ENCODE data around the gene TUBA3D.
"Not testable (repeated sequence)": the region's sequence is repeated elsewhere in the genome, so short reads cannot be mapped to it uniquely, and the experiment has no call there.

Gene TUBA3D

DNA sequence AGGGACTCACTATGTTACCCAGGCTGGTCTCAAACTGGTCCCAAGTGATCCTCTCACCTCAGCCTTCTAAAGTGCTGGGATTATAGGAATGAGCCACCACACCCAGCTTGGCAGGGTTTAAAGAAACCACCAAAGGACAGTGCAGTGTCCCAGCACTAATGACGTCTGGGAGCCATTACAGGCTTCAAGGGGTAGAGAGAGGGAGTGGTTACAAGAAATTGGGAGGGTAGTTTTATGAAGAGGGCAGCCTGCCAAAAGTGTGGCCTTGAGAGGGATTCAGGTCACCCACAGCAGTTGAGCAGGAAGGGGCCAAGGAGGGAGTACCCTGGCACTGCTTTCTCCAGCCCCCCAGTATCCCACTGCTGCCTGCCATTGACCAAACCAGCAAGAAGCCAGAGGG is 1.3 kb downstream of the TUBA3D start:
- H3K4me3 ChIP-seq (ENCODE audit: low read depth, low read length), result not testable (repeated sequence)

DNA sequence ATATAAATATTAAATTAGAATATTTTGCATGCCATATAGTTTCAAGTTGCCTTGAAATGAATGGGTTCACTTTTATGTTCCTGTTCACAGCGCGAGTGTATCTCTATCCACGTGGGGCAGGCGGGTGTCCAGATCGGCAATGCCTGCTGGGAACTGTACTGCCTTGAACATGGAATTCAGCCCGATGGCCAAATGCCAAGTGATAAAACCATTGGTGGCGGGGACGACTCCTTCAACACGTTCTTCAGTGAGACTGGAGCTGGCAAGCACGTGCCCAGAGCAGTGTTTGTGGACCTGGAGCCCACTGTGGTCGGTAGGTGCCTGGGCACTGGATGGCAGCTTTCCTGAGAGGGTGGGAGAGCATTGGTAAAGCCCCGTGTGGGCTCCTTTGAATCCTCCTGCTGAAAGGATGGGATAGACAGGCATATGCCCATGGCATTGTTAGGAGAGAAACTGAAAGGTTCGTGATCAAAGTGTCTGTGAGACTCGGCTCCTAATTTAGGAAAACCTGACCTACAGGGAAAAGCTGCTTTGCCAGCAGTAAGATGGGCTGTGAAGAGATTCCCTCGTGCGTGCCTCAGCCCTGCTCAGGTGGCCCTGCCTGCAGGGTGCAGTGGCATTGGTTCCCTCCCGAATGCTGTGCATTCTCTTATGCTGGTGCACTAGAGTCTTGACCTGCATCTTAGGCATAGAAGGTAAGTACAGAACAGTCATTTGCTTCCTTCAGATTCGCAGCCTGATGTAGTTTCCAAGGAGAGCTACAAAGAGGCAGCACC is 2.3 kb downstream of the TUBA3D start:
- not testable (repeated sequence) for H3K4me3 ChIP-seq (ENCODE audit: low read depth, low read length)

DNA sequence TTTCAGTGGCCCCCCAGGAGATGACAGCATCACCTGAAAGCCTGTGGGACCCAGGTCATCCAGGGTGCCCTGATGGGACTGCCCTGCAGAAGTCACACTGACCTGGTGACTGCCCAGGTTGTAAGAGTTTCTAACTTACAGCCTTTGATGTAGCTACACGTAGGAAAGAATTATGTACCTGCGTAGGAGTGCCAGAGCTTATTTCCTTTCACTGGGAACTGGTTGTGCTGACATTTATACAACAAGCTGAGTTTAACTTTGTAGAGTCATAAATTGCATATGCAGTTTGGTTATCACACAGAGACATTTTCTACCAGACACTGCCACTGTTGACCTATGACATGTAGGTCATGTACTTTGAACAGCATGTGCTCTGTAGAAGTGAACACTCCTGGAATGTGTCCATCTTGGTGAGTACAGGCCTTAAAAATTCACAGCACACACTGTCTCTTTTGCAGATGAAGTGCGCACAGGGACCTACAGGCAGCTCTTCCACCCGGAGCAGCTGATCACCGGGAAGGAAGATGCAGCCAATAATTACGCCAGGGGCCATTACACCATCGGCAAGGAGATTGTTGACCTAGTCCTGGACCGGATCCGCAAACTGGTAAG is 3.0 kb downstream of the TUBA3D start:
- H3K4me3 ChIP-seq (ENCODE audit: low read depth, low read length), result not testable (repeated sequence)

DNA sequence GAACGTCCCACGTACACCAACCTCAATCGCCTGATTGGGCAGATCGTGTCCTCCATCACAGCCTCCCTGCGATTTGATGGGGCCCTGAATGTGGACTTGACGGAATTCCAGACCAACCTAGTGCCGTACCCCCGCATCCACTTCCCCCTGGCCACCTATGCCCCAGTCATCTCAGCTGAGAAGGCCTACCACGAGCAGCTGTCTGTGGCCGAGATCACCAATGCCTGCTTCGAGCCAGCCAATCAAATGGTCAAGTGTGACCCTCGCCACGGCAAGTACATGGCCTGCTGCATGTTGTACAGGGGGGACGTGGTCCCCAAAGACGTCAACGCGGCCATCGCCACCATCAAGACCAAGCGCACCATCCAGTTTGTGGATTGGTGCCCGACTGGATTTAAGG is 4.4 kb downstream of the TUBA3D start:
- H3K4me3 ChIP-seq (ENCODE audit: low read depth, low read length), result not testable (repeated sequence)

DNA sequence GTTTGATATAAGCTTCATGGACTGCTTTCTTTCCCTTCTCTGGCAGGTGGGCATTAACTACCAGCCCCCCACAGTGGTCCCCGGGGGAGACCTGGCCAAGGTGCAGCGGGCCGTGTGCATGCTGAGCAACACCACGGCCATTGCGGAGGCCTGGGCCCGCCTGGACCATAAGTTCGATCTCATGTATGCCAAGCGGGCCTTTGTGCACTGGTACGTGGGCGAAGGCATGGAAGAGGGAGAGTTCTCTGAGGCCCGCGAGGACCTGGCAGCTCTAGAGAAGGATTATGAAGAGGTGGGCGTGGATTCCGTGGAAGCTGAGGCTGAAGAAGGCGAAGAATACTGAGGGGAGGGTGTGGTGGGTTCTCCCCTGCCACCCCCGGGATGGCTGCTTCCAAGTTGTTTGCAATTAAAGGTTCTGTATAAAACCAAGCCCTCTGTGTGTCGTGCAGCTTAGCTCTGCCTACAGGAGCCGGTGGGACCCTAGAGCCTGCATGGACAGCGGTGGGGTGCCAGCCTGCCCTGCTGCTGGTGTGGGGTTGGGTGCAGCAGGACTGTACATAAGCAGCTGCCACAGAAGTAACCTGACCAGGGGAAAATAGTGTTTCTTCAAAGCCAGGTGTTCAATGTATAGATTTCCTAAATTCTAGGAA is 6.7 kb downstream of the TUBA3D start:
- H3K4me3 ChIP-seq (ENCODE audit: low read depth, low read length), result not testable (repeated sequence)

DNA sequence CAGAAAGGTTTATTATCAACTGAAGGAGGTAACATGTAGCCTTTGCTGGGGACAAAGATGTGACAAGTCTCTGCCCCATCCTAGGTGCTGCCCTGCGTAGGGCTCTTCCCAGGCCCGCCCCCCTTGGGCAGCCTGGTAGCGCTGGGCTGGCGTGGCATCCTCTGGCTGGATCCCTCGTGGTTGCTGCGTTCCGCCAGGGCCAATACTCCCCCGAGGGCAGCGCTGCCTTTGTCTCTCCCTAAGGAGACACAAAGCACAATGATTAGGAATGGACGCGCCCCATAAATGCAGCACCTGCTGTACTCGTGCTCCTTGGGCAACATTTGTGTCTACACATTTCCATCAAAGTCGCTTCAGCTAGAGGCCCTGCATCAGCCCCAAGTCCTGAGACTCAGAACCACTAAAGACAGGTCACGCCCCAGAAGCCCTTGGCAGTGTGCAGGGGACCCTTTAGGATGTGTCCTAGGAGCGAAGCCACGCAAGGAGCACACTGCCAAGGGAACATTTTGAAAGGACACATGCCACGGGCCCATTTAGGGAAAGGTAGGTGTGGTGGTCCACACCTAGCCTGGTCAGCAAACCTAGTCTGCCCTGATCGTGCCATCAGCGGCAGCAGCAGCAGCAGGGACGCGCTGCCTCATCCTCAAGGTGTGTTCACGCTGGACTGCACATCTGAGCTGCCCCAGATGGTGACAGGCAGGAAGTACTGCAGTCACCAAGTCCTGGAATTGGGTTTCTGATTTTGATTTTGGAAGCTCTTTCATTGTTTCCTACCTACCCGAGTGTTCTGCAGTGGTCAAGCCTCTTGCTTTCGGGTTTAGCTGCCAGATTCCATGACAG is 8.3 kb downstream of the TUBA3D start:
- not testable (repeated sequence) for H3K4me3 ChIP-seq (ENCODE audit: low read depth, low read length)

DNA sequence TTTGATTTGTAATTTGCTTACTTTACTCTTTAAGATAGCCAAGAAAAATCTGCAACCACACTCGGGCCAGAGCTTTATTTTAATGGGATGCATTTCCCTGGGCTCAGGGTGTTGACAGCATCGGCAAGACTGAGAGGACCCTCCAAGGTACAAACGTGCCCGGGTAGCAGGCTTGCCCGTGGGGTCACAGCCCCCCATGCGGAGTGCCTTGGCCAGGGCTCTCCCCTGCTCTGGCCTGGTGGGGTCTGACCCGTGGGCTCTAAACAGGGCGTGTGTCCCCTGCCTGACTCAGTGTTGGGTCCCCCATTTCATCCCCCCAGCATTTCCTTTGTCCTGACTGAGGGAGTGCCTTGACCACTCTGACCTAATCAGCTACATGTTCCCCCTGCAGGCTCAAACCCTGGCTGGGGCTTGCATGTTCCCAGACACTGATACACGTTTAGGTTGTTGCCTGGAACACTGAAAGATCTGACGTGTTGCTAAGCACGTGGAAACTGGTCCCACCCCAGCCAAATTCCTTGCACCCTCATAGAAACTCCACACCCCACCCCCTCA is 9.1 kb downstream of the TUBA3D start:
- H3K4me3 ChIP-seq (ENCODE audit: low read depth, low read length), result not testable (repeated sequence)

DNA sequence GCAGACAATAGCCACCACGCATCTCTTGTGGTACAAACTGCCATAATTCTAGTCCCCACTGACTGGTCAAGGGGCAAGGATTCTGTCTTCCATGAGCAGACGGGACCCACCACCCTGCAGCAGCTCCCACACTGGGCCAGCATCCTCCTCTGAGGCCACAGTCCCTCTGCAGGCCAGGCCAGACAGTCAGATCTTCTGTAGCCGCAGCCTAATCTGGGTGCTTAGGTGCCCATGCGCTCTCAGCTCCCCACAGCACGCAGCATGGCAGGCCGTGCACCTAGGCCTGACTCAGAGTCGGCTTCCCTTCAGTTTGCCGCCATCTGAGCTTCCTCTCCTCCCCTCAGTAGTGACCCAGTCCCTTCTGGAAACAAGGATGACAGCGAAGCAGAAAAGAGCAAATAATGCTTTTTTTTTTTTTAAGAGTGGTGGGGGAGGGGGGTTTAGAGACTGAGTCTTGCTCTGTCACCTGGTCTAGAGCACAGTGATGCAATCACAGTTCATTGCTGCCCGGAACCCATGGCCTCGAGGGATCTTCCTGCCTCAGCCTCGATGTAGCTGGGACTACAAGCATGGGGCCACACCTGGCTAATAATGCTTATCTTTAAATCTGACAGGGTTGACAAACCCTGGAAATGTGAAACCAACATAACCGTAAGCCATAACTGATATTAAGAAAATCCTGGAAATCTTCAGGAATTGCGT is 10.4 kb downstream of the TUBA3D start:
- not testable (repeated sequence) for H3K4me3 ChIP-seq (ENCODE audit: low read depth, low read length)

DNA sequence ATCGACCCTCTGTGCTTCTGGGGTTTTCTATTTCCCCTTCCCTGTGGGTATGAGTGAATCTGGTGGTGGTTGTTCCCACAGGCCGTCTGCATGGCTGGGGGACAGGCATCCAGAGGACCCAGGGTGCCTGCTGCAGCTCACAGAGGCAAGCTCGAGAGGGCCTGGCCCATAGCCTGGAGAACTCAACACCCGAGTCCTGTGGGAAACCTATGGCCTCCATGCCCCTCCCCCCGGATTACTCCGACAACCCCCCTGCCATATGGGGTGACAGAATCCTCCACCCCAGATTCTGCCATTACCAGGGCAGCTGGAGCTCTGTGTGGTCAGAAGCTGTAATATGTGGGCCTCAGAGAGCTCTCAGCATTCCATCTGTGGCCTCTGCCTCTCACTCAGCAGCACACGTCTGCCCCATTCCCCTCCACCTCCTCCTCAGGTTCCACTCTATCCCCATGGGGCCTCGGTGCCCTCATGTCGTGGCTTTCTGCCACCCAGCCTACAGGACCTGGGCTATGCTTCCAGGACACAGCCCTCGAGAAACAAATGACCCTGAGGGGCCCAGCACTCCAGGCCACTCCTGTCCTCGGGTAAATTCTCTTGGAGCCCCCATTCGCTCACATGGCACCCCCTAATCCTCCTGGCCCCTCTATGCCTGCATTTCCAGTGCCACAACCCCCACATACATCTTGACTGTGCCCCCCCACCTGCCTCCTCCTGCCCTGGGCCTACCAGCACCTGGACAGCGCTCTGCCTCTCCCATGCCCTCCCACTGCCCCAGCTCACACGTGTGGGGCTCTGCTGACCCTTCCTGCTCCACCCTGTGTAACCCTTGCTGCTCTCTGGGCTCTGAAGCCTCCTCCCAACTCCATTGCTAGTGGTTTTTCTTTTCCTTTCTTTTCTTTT is 12.6 kb downstream of the TUBA3D start:
- no peak overlapping the region for H3K4me3 ChIP-seq (ENCODE audit: low read depth, low read length)
- TF ChIP-seq, protein P1, sequence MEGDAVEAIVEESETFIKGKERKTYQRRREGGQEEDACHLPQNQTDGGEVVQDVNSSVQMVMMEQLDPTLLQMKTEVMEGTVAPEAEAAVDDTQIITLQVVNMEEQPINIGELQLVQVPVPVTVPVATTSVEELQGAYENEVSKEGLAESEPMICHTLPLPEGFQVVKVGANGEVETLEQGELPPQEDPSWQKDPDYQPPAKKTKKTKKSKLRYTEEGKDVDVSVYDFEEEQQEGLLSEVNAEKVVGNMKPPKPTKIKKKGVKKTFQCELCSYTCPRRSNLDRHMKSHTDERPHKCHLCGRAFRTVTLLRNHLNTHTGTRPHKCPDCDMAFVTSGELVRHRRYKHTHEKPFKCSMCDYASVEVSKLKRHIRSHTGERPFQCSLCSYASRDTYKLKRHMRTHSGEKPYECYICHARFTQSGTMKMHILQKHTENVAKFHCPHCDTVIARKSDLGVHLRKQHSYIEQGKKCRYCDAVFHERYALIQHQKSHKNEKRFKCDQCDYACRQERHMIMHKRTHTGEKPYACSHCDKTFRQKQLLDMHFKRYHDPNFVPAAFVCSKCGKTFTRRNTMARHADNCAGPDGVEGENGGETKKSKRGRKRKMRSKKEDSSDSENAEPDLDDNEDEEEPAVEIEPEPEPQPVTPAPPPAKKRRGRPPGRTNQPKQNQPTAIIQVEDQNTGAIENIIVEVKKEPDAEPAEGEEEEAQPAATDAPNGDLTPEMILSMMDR (IDR thresholded peaks at IDR 0.05; ENCODE audit: low read depth, low read length), result no peak

DNA sequence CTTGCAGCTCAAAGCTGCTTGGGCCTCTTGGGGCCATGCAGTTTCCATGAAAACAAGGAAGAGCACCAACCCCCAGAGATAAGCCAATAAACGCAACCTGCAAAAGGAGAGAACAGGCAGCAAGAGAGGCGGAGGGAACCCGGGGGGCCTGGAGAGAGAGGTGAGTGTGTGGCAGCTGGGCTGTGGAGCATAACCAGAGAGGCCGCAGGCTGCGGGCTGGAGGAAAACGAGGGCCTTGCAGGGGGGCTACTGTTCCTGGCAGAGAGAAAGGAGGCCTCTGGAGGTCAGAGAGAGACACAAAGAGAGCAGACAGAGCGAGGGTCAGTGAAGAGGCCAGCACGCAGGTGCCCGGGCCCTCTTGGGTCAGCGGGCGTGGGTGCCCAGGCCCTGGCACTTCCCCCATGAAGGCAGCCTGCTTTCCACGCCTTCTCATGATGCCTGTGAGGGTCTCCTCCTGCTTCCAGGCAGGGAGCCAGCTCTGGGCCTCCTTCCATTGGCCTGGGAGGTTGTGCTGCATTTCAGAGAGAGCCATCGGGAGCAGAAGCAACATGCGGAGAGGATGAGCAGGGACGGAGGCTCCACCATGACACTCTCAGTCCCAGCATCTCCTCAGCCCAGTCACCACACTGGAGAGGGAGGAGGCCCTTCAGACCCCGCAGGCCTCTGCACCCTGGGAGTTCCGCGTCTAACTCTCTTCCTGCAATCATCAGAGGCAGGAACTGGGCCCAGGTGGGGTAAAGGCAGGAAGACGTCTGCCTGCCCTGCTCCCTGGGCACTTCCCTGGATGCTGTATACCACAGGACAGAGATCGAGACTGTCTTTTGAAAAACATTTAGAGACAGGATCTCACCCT is 14.9 kb downstream of the TUBA3D start:
- H3K4me3 ChIP-seq (ENCODE audit: low read depth, low read length), result peak overlapping the region; percentile 52

DNA sequence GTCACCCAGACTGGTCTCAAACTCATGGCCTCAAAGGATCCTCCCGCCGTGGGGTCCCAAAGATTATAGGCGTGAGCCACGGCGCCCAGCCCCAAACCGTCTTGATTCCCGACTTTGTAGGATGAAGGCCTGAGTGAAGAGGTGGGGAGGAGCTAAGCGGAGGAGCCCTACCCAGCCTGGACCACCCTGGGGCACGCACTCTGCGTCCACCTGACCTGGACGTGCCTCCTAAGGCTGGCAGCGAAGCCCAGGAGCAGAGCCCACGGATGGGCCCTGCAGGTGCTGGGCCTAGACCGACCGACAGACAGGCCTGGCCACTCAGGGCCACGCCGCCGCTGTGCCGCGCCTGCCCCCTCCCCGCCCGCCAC is 15.5 kb downstream of the TUBA3D start:
- peak overlapping the region; percentile 52 for H3K4me3 ChIP-seq (ENCODE audit: low read depth, low read length)

DNA sequence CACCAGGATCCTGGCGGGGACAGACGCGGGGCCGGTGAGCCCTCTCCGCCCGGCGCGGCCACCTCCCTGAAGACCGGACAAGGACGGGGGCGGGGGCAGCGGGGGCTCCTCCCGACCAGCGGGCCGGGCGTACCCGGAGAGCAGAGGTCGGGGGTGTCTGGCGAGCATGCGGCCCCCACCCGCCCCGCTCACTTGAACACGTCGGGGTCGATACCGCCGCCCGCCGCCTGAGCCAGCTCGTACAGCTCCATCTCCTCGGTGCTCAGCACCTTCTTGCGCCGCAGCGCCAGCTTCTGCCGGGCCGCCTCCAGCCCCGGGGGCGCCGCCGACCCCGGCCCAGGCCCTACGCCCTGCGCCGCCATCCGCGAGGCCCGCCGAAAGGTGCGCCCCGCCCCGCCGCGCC is 16.1 kb downstream of the TUBA3D start, which contains the start of gene MZT2A:
Gene MZT2A (minus strand): TSS at position 383 of the 403 bp plus-strand sequence. CDS start 21 bp downstream, at position 362.
- peak within 1 kb of the TSS; percentile 94 for H3K4me3 ChIP-seq (ENCODE audit: low read depth, low read length)
